SK-N-DZ (cell line): ENCODE data around the gene INO80E.
"Not testable (repeated sequence)": the region's sequence is repeated elsewhere in the genome, so short reads cannot be mapped to it uniquely, and the experiment has no call there.

Experiments used
- DNase-seq: peaks from one replicate; pipeline ENCODE4 v3.0.0-alpha.2; 2015; ENCODE audit warnings: low spot score

The INO80E gene

GRCh38 chr16:30009990-30010843 lies 14.2 kb downstream of the INO80E start:
- DNase-seq, result no peak

GRCh38 chr16:30010844-30011713 lies 15.0 kb downstream of the INO80E start, which contains the start of gene DOC2A:
Gene DOC2A (minus strand): TSS chr16:30011027. CDS start chr16:30010222, 805 bp downstream.
- peak; percentile 67 for DNase-seq

- DNase-seq, result no peak
Observed at GRCh38 chr16:30011714-30012504, 15.9 kb downstream of the INO80E start.

- not testable (repeated sequence) for DNase-seq
Observed at GRCh38 chr16:30012598-30012997, 16.6 kb downstream of the INO80E start.

DNA sequence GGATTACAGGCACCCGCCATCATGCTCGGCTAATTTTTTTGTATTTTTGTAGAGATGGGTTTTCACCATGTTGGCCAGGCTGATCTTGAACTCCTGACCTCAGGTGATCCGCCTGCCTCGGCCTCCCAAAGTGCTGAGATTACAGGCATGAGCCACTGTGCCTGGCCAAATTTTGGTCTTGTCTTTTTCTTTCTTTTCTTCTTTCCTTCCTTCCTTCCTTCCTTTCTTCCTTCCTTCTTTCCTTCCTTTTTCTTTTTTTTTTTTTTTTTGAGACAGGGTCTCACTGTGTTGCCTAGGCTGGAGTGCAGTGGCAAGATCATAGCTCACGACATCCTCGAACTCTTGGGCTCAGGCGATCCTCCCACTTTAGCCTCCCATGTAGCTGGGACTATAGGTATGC lies 19.4 kb downstream of the INO80E start:
- DNase-seq, result not testable (repeated sequence)

- DNase-seq, result no peak
Observed at GRCh38 chr16:30016555-30017276, 20.7 kb downstream of the INO80E start.

- DNase-seq, result no peak
Observed at GRCh38 chr16:30017277-30017656, 21.2 kb downstream of the INO80E start.

GRCh38 chr16:30017937-30018336 lies 21.9 kb downstream of the INO80E start:
- not testable (repeated sequence) for DNase-seq

DNA sequence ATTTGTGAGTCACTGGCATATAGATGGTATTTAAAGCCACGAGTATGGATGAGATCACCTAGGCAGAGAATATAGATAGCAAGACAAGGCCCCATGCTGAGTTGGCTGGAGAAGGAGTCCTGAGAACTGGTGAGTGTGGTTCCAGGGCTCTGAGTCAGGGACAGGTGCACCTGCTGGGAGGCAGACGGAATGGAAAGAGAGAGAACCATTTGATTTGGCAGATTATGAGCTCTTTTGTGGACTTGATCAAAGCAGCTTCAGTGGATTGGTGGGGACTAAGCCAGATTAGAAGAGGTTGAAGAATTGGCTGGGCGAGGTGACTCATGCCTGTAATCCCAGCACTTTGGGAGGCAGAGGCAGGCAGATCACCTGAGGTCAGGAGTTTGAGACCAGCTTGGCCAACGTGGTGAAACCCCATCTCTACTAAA lies 22.7 kb downstream of the INO80E start:
- no peak for DNase-seq

DNA sequence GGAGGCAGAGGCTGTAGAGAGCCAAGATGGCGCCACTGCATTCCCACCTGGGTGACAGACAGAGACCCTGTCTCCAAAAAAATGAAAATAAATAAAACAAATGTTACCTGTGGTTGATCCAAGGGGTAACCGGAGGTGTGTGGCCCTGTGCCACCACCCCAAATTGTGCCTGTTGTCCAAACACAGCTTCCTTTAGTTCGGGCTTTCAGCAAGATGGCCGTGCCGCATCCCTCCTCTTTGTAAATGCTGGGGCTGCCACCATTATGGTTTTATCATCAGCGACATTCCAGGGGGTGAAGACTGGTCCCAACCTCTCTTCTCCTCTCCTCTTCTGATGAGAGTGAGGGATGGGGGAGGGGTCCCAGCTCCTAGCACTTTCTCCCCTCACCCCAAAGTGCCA lies 26.8 kb downstream of the INO80E start, which contains the start of gene C16orf92:
Gene C16orf92, plus strand, starts transcription at position 312 of the 400 bp plus-strand sequence. CDS start 143 bp downstream, outside the sequence.
- DNase-seq, result no peak

- no peak for DNase-seq
Observed at GRCh38 chr16:30023586-30023985, 27.5 kb downstream of the INO80E start.

DNA sequence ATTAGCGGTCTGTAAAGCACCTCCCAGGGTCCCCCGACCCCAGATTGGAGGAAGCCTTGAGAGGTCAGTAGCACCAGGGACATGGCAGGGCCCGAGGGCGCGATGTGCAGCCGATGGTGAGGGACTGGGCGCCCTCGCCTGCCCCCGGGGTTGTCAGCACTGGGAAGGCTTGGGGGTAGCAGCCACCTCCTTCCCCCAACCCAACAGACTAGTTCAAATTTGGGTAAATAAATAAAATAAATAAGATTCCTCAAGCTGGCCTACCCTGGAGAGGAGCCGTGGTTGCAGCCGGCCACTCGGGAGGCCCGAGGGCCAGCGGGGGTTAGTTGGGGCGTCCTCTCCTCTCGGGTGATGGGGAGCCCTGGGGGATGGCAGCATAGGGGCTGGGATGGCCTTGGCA lies 28.4 kb downstream of the INO80E start:
- no peak for DNase-seq

- DNase-seq, result no peak
Observed at GRCh38 chr16:30025156-30025555, 29.1 kb downstream of the INO80E start.

DNA sequence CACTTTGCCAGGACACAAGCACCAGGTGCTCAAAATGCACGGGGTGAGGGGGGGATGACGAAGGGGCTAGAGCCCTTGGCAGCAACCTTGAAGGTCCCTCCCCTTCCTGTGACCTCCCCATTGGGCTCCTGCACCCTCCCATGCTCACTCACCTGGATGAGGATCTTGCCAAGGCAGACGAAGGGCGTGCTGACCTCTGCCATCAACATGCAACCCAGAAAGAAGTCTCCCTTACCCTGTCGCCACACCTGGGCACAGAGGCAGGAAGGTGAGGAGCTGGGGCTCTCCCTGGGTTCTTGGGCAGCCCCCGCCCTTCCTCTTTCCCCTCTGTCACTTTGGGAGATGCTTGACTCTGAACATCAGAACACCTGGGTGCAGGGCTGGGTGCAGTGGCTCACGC lies 29.5 kb downstream of the INO80E start:
- DNase-seq, result no peak

- DNase-seq, result no peak
Observed at GRCh38 chr16:30026449-30026848, 30.4 kb downstream of the INO80E start.

GRCh38 chr16:30027588-30028437 lies 31.8 kb downstream of the INO80E start:
- DNase-seq, result peak; percentile 64

GRCh38 chr16:30028438-30029076 lies 32.5 kb downstream of the INO80E start:
- peak; percentile 52 for DNase-seq

DNA sequence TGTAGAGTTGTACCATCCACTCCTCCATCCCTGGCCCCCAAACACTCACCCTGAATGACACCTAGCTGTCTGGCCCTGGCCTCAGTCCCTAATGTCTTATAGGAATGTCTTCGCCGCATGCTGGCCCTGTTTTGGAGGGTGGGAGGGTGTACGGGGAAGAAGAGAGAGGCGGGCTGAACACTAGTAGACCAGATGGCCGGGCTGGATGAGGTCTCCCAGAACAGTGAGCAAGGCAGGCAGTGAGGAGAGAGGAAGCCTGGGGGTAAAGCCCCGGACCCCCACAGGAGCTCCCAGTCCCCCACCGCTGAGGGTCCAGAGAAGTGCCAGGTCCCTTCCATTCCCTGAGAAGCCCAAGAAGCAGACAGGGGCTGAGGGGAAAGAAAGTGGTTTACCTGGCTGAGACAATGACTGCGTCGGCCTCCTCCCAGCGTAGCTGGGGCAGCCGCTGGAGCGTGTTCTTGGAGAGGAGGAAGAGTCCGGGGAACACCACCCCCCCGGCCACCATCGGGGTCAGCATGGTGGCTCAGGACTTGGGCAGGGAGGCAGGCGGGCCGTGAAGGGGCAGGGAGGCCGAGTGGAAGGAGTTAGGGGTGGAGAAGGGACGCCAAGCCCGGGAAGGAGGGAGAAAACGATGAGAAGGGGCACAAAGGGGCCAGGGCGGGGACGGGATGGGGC lies 34.1 kb downstream of the INO80E start:
- no peak for DNase-seq
